Measurements from ENCODE around the gene ITGA4.

DNA sequence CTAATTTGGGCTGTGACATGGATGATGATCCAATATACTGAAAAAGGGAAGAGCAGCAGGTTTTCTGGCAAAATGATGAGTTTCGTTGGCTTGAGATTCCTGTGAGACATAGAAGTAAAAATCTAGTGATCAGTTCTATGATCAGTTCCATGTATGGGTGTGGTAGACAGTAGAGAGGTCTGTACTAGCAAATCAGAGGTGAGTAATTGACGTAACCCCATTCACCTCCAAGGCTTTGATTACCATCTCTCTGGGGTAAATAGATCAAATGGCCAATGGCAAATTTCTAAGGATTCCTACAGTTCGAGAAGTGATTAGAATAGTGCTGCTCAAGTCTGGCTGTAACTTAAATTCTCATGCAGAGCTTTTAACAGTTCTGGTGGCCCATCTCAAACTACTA, 6.4 kb downstream of the ITGA4 start:
- TF ChIP-seq ZNF565 (CRISPR knock-in tag; conservative IDR thresholded peaks at IDR 0.05; ENCODE audit: low read depth) (no peak), ZFP30 (CRISPR knock-in tag; IDR thresholded peaks at IDR 0.05) (no peak), ZNF70 (CRISPR knock-in tag; IDR thresholded peaks at IDR 0.05) (no peak), OSR1 (CRISPR knock-in tag; IDR thresholded peaks at IDR 0.05) (no peak), ISL1 (CRISPR knock-in tag; IDR thresholded peaks at IDR 0.05) (no peak)
